K562 (cell line): ENCODE measurements around the gene PSMD2. TPM values are rescaled to one million over a fixed set of nuclear protein-coding genes. Genes with fewer than 3 reads are reported as not detected.

Experiments used
- ATAC-seq: fragments of 200-7000 bp; cut with Tn5 transposase; 3 replicates; pipeline ENCODE4 v1.9.1; 2020; ENCODE audit warnings: moderate library complexity
- BruUV-seq: library from RNA; stranded (reverse); fragments of 400-500 nt; replicated peaks from 2 replicates; lab custom pipeline; 2021; lab: Mats Ljungman, UMichigan
- CTCF ChIA-PET: fragments of 300-600 bp; formaldehyde crosslinking; extraction: SDS; loops from one replicate; lab custom pipeline; 2021; ENCODE audit warnings: low intra/inter-chr PET ratio; lab: Yijun Ruan, JAX
- POLR2A ChIA-PET: fragments of 300-600, 350-650 bp; sonication (Branson Sonifier 250); formaldehyde crosslinking; extraction: SDS; loops from one replicate; lab custom pipeline; 2021; ENCODE audit warnings: antibody characterized with exemption, inconsistent platforms; lab: Yijun Ruan, JAX
- DNase-seq, 4 experiments: peaks; one replicate each; pipeline versions ENCODE4 v3.0.0 to v3.0.0-alpha.2; 2011 to 2018; ENCODE audit warnings: low spot score in 3 of 4, mixed read lengths in 3 of 4; ENCODE audit errors: extremely low read depth in 1 of 4
- FAIRE-seq: peaks from 2 replicates; lab custom pipeline; 2011; peaks lifted over from hg19 to GRCh38; lab: Jason Lieb, UNC
- H2AFZ ChIP-seq: 2 replicates; pipeline ENCODE4 v1.6.0; 2011; ENCODE audit warnings: low read depth, low read length, control low read depth, inconsistent platforms
- H3K27ac ChIP-seq: fragments of 200-600 bp; 3 replicates; pipeline ENCODE4 v1.8.0; 2011; ENCODE audit warnings: low read depth, mild to moderate bottlenecking, control low read depth, inconsistent platforms, low read length, moderate library complexity, mixed read lengths; ENCODE audit errors: extremely low read depth
- H3K27me3 ChIP-seq, 2 experiments: fragments of 300-600 bp in 1 of 2; 2 replicates in 1 of 2; 3 replicates in 1 of 2; pipeline versions ENCODE4 v1.6.0 to v1.8.0; 2011; ENCODE audit warnings: inconsistent platforms in 2 of 2, low read length in 2 of 2, mild to moderate bottlenecking in 1 of 2, mixed read lengths in 1 of 2, moderate library complexity in 1 of 2; ENCODE audit not compliant: control insufficient read depth in 2 of 2, insufficient read depth in 2 of 2
- H3K36me3 ChIP-seq: fragments of 300-600 bp; 3 replicates; pipeline ENCODE4 v1.8.0; 2011; ENCODE audit warnings: mild to moderate bottlenecking, low read length, inconsistent platforms; ENCODE audit not compliant: control insufficient read depth, insufficient read depth
- H3K4me1 ChIP-seq, 2 experiments: fragments of 200-600 bp in 1 of 2; replicated peaks in 1 of 2; 2 replicates in 1 of 2; 3 replicates in 1 of 2; pipeline versions ENCODE4 v1.5.1 to v1.8.0; 2011; ENCODE audit warnings: inconsistent platforms in 2 of 2, low read length in 2 of 2, mild to moderate bottlenecking in 1 of 2, mixed read lengths in 1 of 2, moderate library complexity in 1 of 2; ENCODE audit not compliant: control insufficient read depth in 2 of 2, insufficient read depth in 2 of 2
- H3K4me2 ChIP-seq: 2 replicates; pipeline ENCODE4 v1.6.1; 2011; ENCODE audit warnings: low read length, control low read depth, inconsistent platforms, mixed read lengths; ENCODE audit not compliant: insufficient read depth
- H3K4me3 ChIP-seq: fragments of 200-600 bp; sonication (generic), shearing (Covaris generic); 2 replicates; pipeline ENCODE4 v1.5.1; 2016; ENCODE audit warnings: control low read depth, inconsistent platforms
- H3K79me2 ChIP-seq: fragments of 200-600 bp; 3 replicates; pipeline ENCODE4 v1.8.0; 2011; ENCODE audit warnings: low read length, inconsistent platforms; ENCODE audit not compliant: control insufficient read depth, insufficient read depth
- H3K9ac ChIP-seq, 2 experiments: 2 replicates each; pipeline versions ENCODE4 v1.6.0 to v1.6.1; 2011; ENCODE audit warnings: low read depth in 2 of 2, low read length in 2 of 2, control low read depth in 1 of 2, inconsistent platforms in 1 of 2, mild to moderate bottlenecking in 1 of 2, mixed read lengths in 1 of 2; ENCODE audit not compliant: insufficient read depth in 1 of 2
- H3K9me1 ChIP-seq: one replicate; pipeline ENCODE4 v1.6.0; 2011; ENCODE audit warnings: inconsistent platforms, mild to moderate bottlenecking, low read length, moderate library complexity; ENCODE audit not compliant: control insufficient read depth, insufficient read depth
- H3K9me3 ChIP-seq: replicated peaks from 2 replicates; pipeline ENCODE4 v1.5.1; 2011; ENCODE audit warnings: low read depth, low read length, inconsistent platforms; ENCODE audit not compliant: control insufficient read depth, insufficient read depth
- H4K20me1 ChIP-seq: replicated peaks from 2 replicates; pipeline ENCODE4 v1.6.1; 2011; ENCODE audit warnings: low read length, inconsistent platforms, mixed read lengths; ENCODE audit not compliant: control insufficient read depth, insufficient read depth
- ELF4 ChIP-seq: fragments of 450-650 bp; formaldehyde crosslinking; IDR thresholded peaks from 2 replicates; pipeline ENCODE4 v1.4.0; 2022; ENCODE audit warnings: missing genetic modification characterization
- GABPA ChIP-seq: fragments of 200-800 bp; sonication (Bioruptor generic); conservative IDR thresholded peaks from 2 replicates; pipeline ENCODE4 v1.6.1; 2016; ENCODE audit warnings: low read depth, missing genetic modification characterization, missing compliant biosample characterization
- HDGF ChIP-seq: fragments of 450-650 bp; IDR thresholded peaks from 2 replicates; pipeline ENCODE4 v1.6.1; 2016
- MBD2 ChIP-seq: sonication (generic); IDR thresholded peaks from 2 replicates; pipeline ENCODE4 v1.6.1; 2016; ENCODE audit warnings: low read depth, borderline replicate concordance
- MCM3 ChIP-seq: fragments of 450-650 bp; IDR thresholded peaks from 2 replicates; pipeline ENCODE4 v1.6.1; 2016
- PCBP2 ChIP-seq: fragments of 200-400 bp; formaldehyde crosslinking; IDR thresholded peaks from 2 replicates; pipeline ENCODE4 v1.6.1; 2018; ENCODE audit warnings: low read length, low read depth, mild to moderate bottlenecking, moderate library complexity; ENCODE audit not compliant: poor library complexity, severe bottlenecking
- PHF21A ChIP-seq: fragments of 450-650 bp; IDR thresholded peaks from 2 replicates; pipeline ENCODE4 v1.6.1; 2017; ENCODE audit warnings: low read depth, borderline replicate concordance
- STAT5A ChIP-seq: IDR thresholded peaks from 2 replicates; pipeline ENCODE4 v1.6.1; 2012; ENCODE audit warnings: low read length, inconsistent platforms, borderline replicate concordance
- TOE1 ChIP-seq, 2 experiments: fragments of 450-650 bp in 1 of 2; sonication (generic) in 1 of 2; formaldehyde crosslinking in 1 of 2; IDR thresholded peaks; 2 replicates each; pipeline versions ENCODE4 v1.7.1 to v1.8.0; 2016 to 2022; ENCODE audit warnings: borderline replicate concordance in 2 of 2, mild to moderate bottlenecking in 2 of 2, antibody characterized with exemption in 1 of 2, inconsistent platforms in 1 of 2, low read depth in 1 of 2, missing genetic modification reagents in 1 of 2, moderate library complexity in 1 of 2
- ZNF232 ChIP-seq: sonication (generic); formaldehyde crosslinking; IDR thresholded peaks from 2 replicates; pipeline ENCODE4 v1.8.0; 2022; ENCODE audit warnings: mild to moderate bottlenecking, missing genetic modification reagents
- ZNF444 ChIP-seq: fragments of 250-450 bp; sonication (Bioruptor Pico); IDR thresholded peaks from 2 replicates; pipeline ENCODE4 v1.4.0; 2020; ENCODE audit warnings: mild to moderate bottlenecking, moderate library complexity
- WGBS: fragments of 100-300 bp; shearing (Covaris generic); methylation state at CpG from one replicate; pipeline ENCODE4 v1.1.6; 2016; ENCODE audit warnings: low coverage, mixed read lengths; ENCODE audit not compliant: insufficient coverage; ENCODE audit errors: missing lambda C conversion rate; 5-methylcytosine and 5-hydroxymethylcytosine counted together
- in situ Hi-C: fragments of 300-500 bp; cut with MboI; formaldehyde crosslinking; loops from 4 replicates; pipeline ENCODE4 v1.15.0; 2018; ENCODE audit warnings: inconsistent platforms, mixed read lengths
- intact Hi-C: fragments of 100-400 bp; cut with micrococcal nuclease; formaldehyde crosslinking; loops from 2 replicates; pipeline ENCODE4 v1.14.2; 2022
- polyA plus RNA-seq, 8 experiments: library from polyadenylated mRNA; depleted of rRNA in 4 of 8; stranded (reverse) in 5 of 8; unstranded in 3 of 8; fragments of >200 nt; fragmentation: Nextera tagmentation in 2 of 8; fragmentation: Illumina TruSeq in 1 of 8; extraction: Ambion mirVana in 2 of 8; extraction: Trizol in 1 of 8; gene quantifications; 2 replicates each; pipeline versions ENCODE4 v1.2.1 to v1.2.3, GENCODE V29; 2011 to 2014; ENCODE audit warnings: inconsistent platforms in 1 of 8, missing spikeins in 1 of 8
- total RNA-seq, 7 experiments: library from RNA; depleted of rRNA in 6 of 7; stranded (reverse); fragments of >200 nt in 6 of 7; fragmentation: Illumina TruSeq in 2 of 7; extraction: Trizol in 2 of 7; gene quantifications; 2 replicates each; pipeline versions ENCODE4 v1.2.1 to v1.2.3, GENCODE V29; 2011 to 2021; ENCODE audit warnings: low replicate concordance in 1 of 7
- TF ChIP-seq, protein P1 (sequence below), 2 experiments: fragments of 450-650 bp in 1 of 2; sonication (generic) in 1 of 2; formaldehyde crosslinking in 1 of 2; IDR thresholded peaks; 2 replicates each; pipeline versions ENCODE4 v1.7.1 to v1.9.0; 2016 to 2022; ENCODE audit warnings: inconsistent platforms in 1 of 2, mild to moderate bottlenecking in 1 of 2, missing genetic modification reagents in 1 of 2

The PSMD2 gene
- total and polyA plus RNA-seq, 9 of the 15 experiments (the other 6 are each of a cell fraction or from before 2014, with no cell fraction given): 152 to 484 (median 295) TPM

DNA sequence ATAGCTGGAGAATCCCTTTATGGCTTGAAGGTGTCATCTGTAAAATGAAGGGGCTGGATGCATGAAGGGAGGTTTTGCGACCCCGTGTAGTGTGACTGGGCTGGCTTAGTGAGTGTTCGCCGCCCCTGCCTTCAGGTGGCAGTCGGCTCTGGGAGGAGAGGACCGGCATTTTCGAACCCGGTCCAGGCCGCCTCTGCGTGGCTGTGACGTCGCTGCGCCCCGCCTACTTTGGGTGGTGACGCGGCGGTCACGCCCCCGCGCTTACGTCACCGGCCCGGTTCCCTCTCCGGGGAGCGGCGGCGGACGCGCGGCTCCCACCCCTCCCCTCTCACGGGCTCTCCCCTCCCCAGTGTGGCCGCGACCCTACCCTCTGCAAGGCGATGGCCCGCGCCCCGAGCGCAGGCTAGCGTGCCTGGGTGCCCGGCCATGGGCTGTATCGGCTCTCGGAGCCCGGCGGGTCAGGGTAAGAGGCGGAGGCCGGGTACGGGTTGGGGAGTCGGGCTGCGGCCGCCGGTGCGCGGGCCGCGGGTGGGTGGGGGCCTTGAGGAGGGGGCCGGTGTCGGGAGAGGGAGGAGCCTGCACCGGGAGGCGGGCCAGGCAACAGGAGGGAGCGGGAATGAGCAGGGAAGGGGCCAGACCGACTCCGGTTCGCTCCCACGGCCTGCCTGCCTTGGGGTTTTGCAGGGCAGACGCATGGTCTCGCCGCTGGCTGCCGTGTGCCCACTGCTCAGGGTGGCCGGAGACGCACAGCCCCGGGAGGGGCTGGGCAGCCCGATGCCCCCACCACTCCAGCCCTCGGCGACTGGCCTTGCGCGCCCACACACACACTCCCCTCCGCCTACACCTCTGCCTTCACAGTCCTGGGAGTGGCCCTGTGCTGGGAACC, 36.9 kb downstream of the PSMD2 start:
- Histone ChIP-seq H3K4me3 (peak overlapping the region; percentile 62), H4K20me1 (peaks cover 24% of the 10 kb centered on the region), H3K27ac (peak overlapping the region; percentile 83), H3K9me3 (no peaks in the 10 kb centered on the region), H3K36me3 (peaks cover 47% of the 10 kb centered on the region), H3K4me2 (peak overlapping the region; percentile 80), H2AFZ (peak overlapping the region; percentile 78), H3K9me1 (peaks cover 11% of the 10 kb centered on the region), H3K4me1 (peaks cover 51 to 62% of the 10 kb centered on the region in 2 experiments), H3K27me3 (no peaks in the 10 kb centered on the region), H3K79me2 (peaks cover 16% of the 10 kb centered on the region), H3K9ac (peak overlapping the region; percentile 70 to 98)
- BruUV-seq: no TSS peak
- intact Hi-C loops (no loop called here), in situ Hi-C loops (no loop called here)
- FAIRE-seq (peak; percentile 68), DNase-seq (peak; percentile 91 to 92 (median 92)), ATAC-seq (peak; percentile 79)
- under 1% methylated on average over 26 of the region's 77 CpGs for WGBS
- ChIA-PET POLR2A (interaction anchor here (0.6 to 1.9 kb wide), 7 partner anchors 9 to 24 kb away, joined by 3 to 8 read pairs (median 3); no protein-coding TSS in a partner anchor), CTCF (no interaction called here)
- no peak for TF ChIP-seq ZNF232 (CRISPR knock-in tag)
- TF ChIP-seq MCM3: no peak
- no peak for TF ChIP-seq ELF4 (CRISPR knock-in tag)
- no peak for TF ChIP-seq TOE1 (IDR thresholded peaks at IDR 0.05; ENCODE audit: borderline replicate concordance)
- TF ChIP-seq TOE1 (CRISPR knock-in tag; IDR thresholded peaks at IDR 0.05; ENCODE audit: borderline replicate concordance, low read depth): no peak
- TF ChIP-seq STAT5A: no peak
- TF ChIP-seq ZNF444 (CRISPR knock-in tag): no peak
- no peak for TF ChIP-seq GABPA (tag)
- no peak for TF ChIP-seq PCBP2
- TF ChIP-seq MBD2: 0 out of 2 replicates have a peak, but pooled peaks have one; percentile 40
- no peak for TF ChIP-seq HDGF
- TF ChIP-seq, protein P1, sequence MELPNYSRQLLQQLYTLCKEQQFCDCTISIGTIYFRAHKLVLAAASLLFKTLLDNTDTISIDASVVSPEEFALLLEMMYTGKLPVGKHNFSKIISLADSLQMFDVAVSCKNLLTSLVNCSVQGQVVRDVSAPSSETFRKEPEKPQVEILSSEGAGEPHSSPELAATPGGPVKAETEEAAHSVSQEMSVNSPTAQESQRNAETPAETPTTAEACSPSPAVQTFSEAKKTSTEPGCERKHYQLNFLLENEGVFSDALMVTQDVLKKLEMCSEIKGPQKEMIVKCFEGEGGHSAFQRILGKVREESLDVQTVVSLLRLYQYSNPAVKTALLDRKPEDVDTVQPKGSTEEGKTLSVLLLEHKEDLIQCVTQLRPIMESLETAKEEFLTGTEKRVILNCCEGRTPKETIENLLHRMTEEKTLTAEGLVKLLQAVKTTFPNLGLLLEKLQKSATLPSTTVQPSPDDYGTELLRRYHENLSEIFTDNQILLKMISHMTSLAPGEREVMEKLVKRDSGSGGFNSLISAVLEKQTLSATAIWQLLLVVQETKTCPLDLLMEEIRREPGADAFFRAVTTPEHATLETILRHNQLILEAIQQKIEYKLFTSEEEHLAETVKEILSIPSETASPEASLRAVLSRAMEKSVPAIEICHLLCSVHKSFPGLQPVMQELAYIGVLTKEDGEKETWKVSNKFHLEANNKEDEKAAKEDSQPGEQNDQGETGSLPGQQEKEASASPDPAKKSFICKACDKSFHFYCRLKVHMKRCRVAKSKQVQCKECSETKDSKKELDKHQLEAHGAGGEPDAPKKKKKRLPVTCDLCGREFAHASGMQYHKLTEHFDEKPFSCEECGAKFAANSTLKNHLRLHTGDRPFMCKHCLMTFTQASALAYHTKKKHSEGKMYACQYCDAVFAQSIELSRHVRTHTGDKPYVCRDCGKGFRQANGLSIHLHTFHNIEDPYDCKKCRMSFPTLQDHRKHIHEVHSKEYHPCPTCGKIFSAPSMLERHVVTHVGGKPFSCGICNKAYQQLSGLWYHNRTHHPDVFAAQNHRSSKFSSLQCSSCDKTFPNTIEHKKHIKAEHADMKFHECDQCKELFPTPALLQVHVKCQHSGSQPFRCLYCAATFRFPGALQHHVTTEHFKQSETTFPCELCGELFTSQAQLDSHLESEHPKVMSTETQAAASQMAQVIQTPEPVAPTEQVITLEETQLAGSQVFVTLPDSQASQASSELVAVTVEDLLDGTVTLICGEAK (IDR thresholded peaks at IDR 0.05): no peak
- TF ChIP-seq, protein P1 (CRISPR knock-in tag; IDR thresholded peaks at IDR 0.05): no peak
- TF ChIP-seq PHF21A: no peak
